IPS DF 6.9 (cell line): ENCODE results near the gene MED29.

Experiments used
- DNase-seq: peaks from one replicate; pipeline ENCODE4 v3.0.0-alpha.2; 2013; ENCODE audit warnings: low read depth, low spot score
- H3K27ac ChIP-seq: one replicate; pipeline ENCODE4 v1.5.1; 2013; ENCODE audit warnings: low read length, control low read depth
- H3K27me3 ChIP-seq: 2 replicates; pipeline ENCODE4 v1.6.1; 2013; ENCODE audit warnings: mild to moderate bottlenecking, low read length; ENCODE audit not compliant: control insufficient read depth, insufficient read depth
- H3K36me3 ChIP-seq: 2 replicates; pipeline ENCODE4 v1.6.1; 2013; ENCODE audit warnings: low read length; ENCODE audit not compliant: control insufficient read depth, insufficient read depth
- H3K4me1 ChIP-seq: 2 replicates; pipeline ENCODE4 v1.6.1; 2013; ENCODE audit warnings: low read length; ENCODE audit not compliant: control insufficient read depth, insufficient read depth
- H3K4me3 ChIP-seq: 2 replicates; pipeline ENCODE4 v1.5.1; 2013; ENCODE audit warnings: mild to moderate bottlenecking, low read length
- H3K9me3 ChIP-seq: 2 replicates; pipeline ENCODE4 v1.6.1; 2013; ENCODE audit warnings: low read length, inconsistent platforms; ENCODE audit not compliant: control insufficient read depth, insufficient read depth
- WGBS: extraction: QIAGEN DNeasy Blood & Tissue Kit; methylation state at CpG from one replicate; pipeline ENCODE4 v1.1.7; 2013; ENCODE audit warnings: mixed read lengths, missing lambda C conversion rate; ENCODE audit not compliant: insufficient read length, insufficient coverage; 5-methylcytosine and 5-hydroxymethylcytosine counted together

MED29 gene

DNA sequence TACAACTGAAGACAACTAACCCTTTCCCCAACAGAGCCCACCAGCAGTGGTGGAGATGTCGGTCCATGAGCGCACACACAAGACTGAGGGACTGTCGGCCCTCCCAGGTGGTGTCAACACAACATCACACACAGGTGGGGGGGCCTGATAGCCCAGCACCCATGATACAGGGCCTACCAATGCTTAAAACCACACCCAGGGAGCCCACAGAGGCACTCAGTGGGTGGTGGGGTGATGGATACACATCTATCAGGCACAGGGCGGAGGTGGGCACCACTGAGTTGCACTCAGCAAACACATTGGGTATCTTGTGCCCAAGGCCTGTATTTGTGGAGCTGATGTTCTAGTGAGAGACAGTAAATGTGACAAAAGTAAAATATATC, 8.5 kb downstream of the MED29 start:
- no CpG with 5 or more reads among the region's 4 CpGs for WGBS
- no peaks in the 10 kb centered on the region for H3K27me3 ChIP-seq
- H3K36me3 ChIP-seq, result no peaks in the 10 kb centered on the region
- H3K4me1 ChIP-seq, result peaks cover 6% of the 10 kb centered on the region; the same call in 1 of the 2 replicates
- no peak overlapping the region for H3K4me3 ChIP-seq
- H3K9me3 ChIP-seq, result no peaks in the 10 kb centered on the region
- no peak overlapping the region for H3K27ac ChIP-seq
- no peak for DNase-seq

DNA sequence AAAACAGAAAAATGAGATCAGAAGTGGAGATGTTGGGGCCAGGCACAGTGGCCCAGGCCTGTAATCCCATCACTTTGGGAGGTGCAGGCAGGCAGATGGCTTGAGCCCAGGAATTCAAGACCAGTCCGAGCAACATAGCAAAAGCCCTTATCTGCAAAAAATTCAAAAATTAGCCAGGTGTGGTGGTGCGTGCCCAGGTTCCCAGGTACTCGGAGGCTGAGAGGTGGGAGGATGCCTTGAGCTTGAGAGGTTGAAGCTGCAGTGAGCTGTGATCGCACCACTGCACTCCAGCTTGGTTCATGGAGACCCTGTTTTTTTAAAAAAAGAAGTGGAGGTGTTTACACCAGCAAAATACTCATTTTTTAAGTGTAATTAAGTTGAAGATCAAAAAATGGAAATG, 8.9 kb downstream of the MED29 start:
- no peak overlapping the region for H3K27ac ChIP-seq
- no peaks in the 10 kb centered on the region for H3K36me3 ChIP-seq
- H3K27me3 ChIP-seq, result no peaks in the 10 kb centered on the region
- DNase-seq, result no peak
- H3K4me3 ChIP-seq, result no peak overlapping the region
- H3K4me1 ChIP-seq, result peaks cover 6% of the 10 kb centered on the region; the same call in 1 of the 2 replicates
- WGBS, result no CpG with 5 or more reads among the region's 4 CpGs
- no peaks in the 10 kb centered on the region for H3K9me3 ChIP-seq

DNA sequence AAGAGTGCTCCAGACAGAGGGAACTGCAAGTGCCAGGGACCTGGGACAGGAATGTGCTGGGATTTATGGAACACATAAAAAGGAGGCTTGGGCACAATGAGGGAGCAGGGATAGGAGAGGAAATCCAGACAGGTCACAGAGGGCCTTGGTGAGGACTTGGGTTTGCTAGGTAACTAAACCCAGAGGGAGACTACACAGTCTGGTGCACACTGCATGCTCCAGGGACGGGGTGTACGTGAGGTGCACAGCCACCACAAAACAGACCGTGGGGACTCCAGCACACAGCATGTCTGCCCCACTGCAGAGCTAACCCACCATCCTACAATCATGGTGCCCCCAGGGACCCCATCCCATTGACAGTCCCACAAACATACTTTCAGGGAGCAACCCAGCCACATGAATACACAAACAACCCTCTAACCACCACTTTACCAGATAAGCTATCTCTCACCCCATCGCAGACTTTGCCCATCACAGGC, 9.9 kb downstream of the MED29 start:
- Histone ChIP-seq H3K9me3 (no peaks in the 10 kb centered on the region), H3K4me3 (no peak overlapping the region), H3K4me1 (peaks cover 8% of the 10 kb centered on the region; the same call in 1 of the 2 replicates), H3K27ac (no peak overlapping the region), H3K36me3 (no peaks in the 10 kb centered on the region), H3K27me3 (no peaks in the 10 kb centered on the region)
- no peak for DNase-seq
- no CpG with 5 or more reads among the region's 4 CpGs for WGBS

DNA sequence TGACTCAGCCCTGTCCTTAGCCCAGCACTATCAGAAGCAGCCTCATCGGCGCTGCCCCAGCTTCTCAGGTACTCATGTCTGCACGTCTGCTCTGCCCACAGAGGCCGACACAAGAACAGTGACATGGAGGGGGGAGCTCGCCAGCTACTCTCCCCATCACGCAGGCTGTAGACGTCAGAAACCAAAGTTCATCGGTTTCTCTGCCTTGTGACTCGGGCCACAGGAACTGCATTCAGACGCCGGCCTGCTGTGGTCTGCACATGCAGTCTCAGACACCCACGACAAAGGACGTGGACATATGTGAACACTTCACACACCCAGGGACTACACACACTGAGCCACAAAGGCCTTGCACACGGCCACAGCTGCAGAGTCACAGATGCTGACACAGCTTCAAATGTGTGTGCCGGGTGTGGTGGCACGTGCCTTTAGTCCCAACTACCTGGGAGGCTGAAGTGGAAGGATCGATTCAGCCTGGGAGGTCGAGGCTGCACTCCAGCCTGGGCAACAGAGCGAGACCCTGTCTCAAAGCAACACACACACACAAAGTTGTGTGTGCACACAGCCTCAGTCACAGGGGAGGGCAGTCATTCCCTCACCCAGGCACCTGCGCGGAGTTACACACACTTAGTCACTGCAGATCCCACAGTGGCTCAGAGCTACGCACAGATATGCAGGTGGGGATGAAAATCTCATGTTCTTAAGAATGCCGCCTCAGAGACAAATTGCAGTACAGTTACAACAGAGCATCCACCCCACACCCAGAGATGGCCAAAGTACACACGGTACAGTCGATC, 10.6 kb downstream of the MED29 start:
- Histone ChIP-seq H3K27me3 (no peaks in the 10 kb centered on the region), H3K4me1 (peaks cover 8% of the 10 kb centered on the region; the same call in 1 of the 2 replicates), H3K9me3 (no peaks in the 10 kb centered on the region), H3K27ac (no peak overlapping the region), H3K4me3 (peak overlapping the region; percentile 73; the same call in 1 of the 2 replicates), H3K36me3 (no peaks in the 10 kb centered on the region)
- DNase-seq, result no peak
- WGBS, result no CpG with 5 or more reads among the region's 25 CpGs

DNA sequence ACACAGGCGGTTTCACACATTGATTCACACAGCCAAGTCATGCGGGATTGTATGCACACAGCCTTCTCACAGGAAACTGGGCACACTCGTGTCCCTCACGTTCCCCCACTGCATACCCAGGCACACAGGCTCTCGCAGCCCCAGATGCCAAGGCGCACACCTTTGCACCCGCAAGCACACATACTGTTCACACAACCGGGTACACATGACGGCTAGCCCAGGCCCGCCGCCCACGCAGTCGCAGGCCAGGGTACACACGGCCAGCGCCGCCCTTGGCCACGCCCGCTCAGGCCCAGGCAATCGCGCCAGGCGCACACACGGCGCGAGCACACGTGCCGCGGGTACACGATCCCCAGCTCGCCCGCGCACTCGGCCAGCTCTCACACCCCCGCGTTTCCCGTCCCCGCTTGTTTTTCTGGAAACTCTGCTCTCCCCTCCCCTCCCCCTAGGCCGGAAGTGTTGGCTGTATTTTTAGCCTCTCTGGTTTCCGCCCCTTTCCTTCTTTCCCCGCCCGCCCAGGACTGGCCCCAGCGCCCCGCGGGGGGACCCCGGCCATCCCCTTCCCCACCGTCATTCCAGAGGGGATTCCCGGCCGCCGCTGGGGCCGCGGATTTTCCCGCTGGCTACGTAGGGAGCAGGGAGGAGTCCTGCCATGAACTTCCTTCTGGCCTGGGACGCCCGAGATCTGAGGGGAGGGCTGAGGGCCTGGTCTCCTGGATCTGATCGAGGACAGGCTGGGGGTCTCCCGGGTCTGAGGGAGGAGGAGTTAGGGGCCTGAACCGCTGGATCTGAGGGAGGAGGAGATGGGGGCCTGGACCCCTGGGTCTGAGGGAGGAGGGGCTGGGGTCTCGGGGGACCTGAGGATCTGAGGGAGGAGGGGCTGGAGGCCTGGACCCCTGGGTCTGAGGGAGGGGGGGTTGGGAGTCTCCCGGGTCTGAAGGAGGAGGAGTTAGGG, 11.4 kb downstream of the MED29 start:
- no CpG with 5 or more reads among the region's 59 CpGs for WGBS
- Histone ChIP-seq H3K27ac (peak overlapping the region; percentile 35), H3K27me3 (no peaks in the 10 kb centered on the region), H3K9me3 (no peaks in the 10 kb centered on the region), H3K4me1 (peaks cover 8% of the 10 kb centered on the region; the same call in 1 of the 2 replicates), H3K4me3 (peak overlapping the region; percentile 73; the same call in 1 of the 2 replicates), H3K36me3 (no peaks in the 10 kb centered on the region)
- DNase-seq, result no peak

DNA sequence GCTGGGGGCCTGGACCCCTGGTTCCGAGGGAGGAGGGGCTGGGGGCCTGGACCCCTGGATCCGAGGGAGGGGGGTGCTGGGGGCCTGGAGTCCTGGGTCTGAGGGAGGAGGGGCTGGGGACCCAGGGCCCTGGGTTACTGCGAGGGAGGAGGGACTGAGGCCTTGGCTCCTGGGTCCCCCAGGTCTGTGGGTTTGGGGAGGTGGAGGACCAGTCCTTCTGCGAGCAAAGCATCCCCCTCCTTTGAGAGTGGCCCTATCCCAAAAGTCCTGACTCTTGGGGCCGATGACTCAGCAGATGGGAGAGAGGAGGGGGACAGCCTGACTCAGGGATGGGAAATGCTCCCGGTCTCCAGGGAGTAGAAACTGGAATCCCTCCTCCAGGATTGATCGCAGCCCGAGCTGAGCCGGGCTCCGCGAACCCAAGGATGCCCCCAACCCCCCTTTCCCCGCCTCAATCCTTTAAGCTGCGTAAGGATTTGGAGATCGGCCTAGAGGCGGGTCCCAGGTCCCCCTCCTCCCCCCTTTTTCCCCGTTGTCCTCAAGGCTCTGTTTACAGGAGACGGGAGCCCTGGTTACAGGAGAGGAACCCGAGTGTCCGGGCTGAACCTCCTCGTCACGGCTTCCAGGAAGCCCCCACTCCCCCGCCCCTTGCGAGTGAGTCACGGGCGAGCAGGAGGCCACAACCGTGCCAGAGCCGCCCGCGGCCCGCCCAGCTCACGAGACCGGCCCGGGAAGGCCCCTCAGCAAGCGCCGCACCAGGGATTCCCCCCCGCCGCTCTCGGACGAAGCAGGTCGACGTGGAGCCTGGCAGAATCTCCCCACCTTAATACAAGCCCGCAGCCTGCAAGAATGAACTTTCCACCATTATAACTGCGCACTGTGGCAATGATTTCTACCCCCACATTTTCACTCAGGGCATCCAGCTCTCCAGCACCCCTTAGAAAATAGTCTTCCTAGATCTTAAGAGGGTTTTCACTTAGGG, 12.4 kb downstream of the MED29 start:
- Histone ChIP-seq H3K4me3 (peak overlapping the region; percentile 73; the same call in 1 of the 2 replicates), H3K27me3 (no peaks in the 10 kb centered on the region), H3K9me3 (no peaks in the 10 kb centered on the region), H3K27ac (peak overlapping the region; percentile 35), H3K4me1 (peaks cover 12% of the 10 kb centered on the region), H3K36me3 (no peaks in the 10 kb centered on the region)
- WGBS, result no CpG with 5 or more reads among the region's 43 CpGs
- DNase-seq, result no peak

DNA sequence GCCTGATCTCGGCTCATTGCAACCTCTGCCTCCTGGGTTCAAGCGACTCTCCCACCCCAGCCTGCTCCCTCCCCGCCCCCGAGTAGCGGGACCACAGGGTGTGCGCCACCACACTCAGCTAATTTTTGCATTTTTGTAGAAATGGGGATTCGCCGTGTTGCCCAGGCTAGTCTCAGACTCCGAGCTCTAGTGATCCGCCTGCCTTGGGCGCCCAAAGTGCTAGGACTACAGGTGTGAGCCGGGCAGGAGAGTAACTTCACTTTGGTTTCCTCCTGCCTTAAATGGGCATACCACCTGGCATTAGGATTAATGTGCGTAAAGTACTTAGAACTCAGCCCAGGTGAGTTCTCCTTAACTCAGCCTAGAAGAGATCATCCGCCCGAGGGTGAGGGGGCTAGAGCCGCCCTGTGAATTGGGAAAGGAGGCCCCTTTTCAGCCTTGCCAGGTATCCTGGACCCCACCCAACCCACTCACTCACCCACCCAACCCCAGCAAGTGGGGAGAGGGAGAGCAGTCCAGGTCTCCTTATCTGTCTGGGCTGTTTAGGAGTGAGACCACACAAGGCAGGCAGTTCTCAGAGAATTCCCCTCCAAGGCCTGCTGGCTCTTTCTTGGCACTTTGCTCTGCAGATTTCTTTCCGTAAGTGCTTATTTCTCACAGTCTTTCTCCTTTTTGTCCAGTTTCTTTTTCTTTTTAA, 14.2 kb downstream of the MED29 start:
- DNase-seq, result no peak
- H3K27me3 ChIP-seq, result no peaks in the 10 kb centered on the region
- H3K36me3 ChIP-seq, result no peaks in the 10 kb centered on the region
- WGBS, result no CpG with 5 or more reads among the region's 17 CpGs
- no peak overlapping the region for H3K4me3 ChIP-seq
- no peaks in the 10 kb centered on the region for H3K9me3 ChIP-seq
- peaks cover 13% of the 10 kb centered on the region for H3K4me1 ChIP-seq
- no peak overlapping the region for H3K27ac ChIP-seq

DNA sequence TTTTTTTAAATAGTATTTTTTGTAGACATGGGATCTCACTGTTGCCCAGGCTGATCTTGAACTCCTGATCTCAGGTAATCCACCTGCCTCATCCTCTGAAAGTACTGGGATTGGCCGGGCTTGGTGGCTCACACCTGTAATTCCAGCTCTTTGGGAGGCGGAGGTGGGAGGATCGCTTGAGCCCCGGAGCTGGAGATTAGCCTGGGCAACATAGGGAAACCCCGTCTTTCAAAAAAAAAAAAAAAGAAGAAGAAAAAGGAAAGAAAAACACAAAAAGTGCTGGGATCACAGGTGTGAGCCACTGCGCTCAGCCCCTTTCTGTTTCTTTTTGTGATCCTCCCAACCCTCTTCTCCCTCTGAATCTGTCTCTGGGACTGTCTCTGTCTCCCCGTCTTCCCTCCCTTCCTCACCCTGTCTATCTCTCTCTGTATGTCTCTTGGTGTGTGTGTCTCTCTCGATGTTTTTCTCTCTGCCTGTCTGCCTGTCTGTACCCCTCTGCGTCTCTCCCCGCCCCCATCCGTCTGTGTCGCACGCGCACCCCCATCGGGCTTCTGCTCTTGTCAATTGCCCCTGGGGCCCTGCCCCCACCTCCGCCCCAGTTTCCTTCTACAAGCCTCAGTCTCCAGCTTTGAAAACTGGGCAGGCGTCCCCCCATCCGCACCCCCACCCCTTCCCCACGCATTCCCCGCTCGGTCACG, 14.9 kb downstream of the MED29 start:
- peaks cover 15% of the 10 kb centered on the region for H3K4me1 ChIP-seq
- no CpG with 5 or more reads among the region's 22 CpGs for WGBS
- no peaks in the 10 kb centered on the region for H3K27me3 ChIP-seq
- H3K4me3 ChIP-seq, result peak overlapping the region; percentile 56; the same call in 1 of the 2 replicates
- H3K27ac ChIP-seq, result no peak overlapping the region
- H3K36me3 ChIP-seq, result no peaks in the 10 kb centered on the region
- H3K9me3 ChIP-seq, result no peaks in the 10 kb centered on the region
- DNase-seq, result no peak
